GM12878 (cell line): ENCODE data around the gene LRRTM3.

Source experiments
- EP300 ChIP-seq, 2 experiments: fragments of 150-350 bp in 1 of 2; IDR thresholded peaks; 2 replicates each; pipeline ENCODE4 v1.6.1; 2011 to 2012; ENCODE audit warnings: low read depth in 2 of 2, low read length in 2 of 2, borderline replicate concordance in 1 of 2, improper control_type of control experiment in 1 of 2, inconsistent platforms in 1 of 2; ENCODE audit not compliant: control insufficient read depth in 1 of 2
- RBBP5 ChIP-seq: fragments of 200-600 bp; sonication (generic); conservative IDR thresholded peaks from 2 replicates; pipeline ENCODE4 v1.6.1; 2016

DNA sequence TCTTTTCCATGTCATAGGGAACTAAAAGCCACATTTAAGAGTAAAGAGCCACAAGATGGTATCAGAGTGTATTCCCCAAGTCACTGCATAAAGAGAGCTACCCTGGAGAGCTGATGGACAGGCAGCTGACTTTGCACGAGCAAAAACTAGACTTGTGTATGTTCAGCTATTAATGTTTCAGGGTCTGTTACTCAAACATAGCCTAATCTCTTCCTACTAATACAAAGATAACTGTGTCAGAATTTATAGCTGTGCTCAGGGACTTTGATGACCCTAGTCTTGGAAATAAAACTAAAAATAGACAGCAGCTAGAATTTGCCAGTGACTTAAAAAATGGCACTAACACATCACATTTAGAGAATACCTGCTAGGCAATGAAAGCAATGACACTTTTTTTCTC, 45.5 kb upstream of the LRRTM3 start:
- TF ChIP-seq RBBP5 (no peak), EP300 (IDR thresholded peaks at IDR 0.05; ENCODE audit: borderline replicate concordance in 1 of 2, control insufficient read depth in 1 of 2, low read depth in 2 of 2, low read length in 2 of 2) (no peak)
